Superior temporal gyrus (tissue), 1 donor: ENCODE measurements around the gene TRIM60.
"Not testable (repeated sequence)": the region's sequence is repeated elsewhere in the genome, so short reads cannot be mapped to it uniquely, and the experiment has no call there.

Experiments used
- DNase-seq: peaks from one replicate; pipeline ENCODE4 v3.0.0-alpha.2; 2016; ENCODE audit errors: extremely low spot score

The TRIM60 gene

DNA sequence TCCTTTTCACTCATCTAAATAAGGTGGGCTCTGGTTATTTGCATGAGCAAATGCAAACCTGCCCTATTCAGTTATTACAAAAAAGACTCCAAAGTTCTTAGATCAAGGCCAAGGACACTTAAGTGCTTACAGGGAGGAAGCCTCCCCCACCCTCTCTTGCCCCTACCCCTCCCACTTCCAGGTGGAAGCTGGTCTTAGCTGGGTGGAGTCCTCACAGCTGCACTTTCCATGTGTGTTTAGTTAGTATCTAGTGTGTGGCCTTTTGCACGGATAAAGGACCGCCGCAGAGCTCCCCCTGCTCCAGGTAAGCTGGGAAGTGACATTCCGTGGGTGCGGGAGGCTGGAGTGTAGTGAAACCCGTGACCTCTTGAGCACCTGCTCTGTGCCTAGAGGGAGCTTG is 21.8 kb downstream of the TRIM60 start, which contains the start of gene TRIM75:
Gene TRIM75 (plus strand): TSS at position 222 of the 400 bp plus-strand sequence. CDS start 5,282 bp downstream, outside the sequence.
- no peak for DNase-seq

DNA sequence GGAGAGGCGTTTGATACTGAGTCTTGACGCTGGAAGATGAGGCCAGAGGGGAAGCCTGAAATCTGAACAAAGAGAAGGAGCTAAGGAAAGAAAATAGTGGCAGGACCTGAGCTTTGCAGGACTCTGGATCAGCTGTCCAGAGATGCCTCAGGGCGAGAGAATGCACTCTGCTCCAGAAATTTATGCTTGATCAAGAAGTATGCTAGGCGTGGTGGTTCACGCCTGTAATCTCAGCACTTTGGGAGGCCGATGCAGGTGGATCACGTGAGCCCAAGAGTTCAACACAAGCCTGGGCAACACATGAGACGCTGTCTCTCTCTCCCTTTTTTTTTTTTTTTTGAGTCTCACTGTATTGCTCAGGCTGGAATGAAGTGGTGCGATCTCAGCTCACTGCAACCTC is 23.8 kb downstream of the TRIM60 start:
- no peak for DNase-seq

DNA sequence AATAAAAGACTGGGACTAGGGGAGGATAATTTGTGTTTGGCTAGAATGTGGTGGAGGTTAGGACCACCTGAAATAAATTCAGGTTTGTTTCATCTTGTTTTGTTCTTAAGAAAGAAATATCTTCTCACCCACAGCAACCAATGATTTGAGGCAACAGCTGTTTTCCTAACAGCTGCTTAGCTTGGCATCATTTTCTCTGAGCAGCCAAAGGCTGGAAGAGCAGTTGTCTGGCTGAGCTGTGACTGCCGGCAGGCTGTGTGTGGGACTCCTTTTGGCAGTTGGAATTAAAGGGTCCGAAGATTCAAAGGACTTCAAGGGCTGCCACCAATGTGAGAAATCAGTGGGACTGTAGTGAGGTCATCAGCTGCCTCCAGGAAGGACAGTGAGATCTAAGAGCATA is 26.9 kb downstream of the TRIM60 start:
- no peak for DNase-seq

DNA sequence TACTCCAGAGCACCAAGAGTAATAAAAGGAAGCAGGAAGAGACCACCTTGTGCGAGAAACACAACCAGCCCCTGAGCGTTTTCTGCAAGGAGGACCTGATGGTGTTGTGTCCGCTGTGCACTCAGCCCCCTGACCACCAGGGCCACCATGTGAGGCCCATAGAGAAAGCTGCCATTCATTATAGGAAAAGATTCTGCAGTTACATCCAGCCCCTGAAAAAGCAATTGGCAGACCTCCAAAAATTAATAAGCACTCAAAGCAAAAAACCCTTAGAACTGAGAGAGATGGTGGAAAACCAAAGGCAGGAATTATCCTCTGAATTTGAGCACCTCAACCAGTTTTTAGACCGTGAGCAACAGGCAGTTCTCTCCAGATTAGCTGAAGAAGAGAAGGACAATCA is 27.6 kb downstream of the TRIM60 start:
- DNase-seq: no peak

DNA sequence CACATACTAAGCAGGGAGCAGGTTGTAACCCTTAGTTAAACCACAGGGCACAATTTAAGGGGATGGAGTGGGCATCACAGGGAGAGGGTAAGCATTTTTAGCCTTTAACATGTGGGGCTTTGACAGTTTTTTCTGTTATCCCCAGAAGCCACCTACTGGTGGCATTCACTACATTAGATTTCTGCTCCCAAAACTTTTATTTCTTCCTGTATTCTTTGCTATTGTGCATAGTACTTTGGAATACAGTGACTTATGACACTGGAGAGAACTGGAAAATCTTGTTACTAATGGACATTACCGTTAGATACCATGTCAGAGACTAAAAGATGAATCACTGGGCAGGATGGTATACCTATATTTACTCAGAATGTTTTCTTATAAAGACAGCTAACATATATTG is 29.1 kb downstream of the TRIM60 start:
- peak; percentile 52 for DNase-seq

DNA sequence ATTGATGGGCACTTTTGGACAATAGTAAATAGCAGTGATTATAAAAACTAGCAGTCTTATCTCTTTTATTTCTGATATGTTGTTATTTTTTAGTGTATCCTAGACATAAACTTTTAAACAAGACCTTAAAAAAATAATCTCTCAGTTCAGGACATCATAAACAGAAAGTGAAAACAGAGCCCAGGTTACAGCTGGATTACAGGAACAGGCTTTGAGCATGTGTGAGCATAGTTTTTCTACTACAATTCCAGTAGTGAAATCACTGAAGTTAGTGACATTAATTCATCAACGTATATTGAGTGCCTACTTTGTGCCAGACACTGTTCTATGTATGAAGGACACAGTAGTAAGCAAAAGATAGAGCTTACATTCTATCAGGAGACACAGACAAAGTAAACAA is 38.8 kb downstream of the TRIM60 start:
- DNase-seq: no peak

DNA sequence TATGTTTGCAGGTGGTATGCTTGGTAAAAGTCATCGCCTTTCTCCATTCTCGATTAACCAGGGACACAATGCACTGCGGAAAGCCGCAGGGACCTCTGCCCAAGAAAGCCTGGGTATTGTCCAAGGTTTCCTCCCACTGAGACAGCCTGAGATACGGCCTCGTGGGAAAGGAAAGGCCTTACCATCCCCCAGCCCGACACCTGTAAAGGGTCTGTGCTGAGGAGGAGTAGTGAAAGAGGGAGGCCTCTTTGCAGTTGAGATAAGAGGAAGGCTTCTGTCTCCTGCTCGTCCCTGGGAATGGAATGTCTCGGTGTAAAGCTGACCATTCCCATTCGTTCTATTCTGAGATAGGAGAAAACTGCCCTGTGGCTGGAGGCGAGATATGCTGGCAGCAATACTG is 41.5 kb downstream of the TRIM60 start:
- DNase-seq: not testable (repeated sequence)

DNA sequence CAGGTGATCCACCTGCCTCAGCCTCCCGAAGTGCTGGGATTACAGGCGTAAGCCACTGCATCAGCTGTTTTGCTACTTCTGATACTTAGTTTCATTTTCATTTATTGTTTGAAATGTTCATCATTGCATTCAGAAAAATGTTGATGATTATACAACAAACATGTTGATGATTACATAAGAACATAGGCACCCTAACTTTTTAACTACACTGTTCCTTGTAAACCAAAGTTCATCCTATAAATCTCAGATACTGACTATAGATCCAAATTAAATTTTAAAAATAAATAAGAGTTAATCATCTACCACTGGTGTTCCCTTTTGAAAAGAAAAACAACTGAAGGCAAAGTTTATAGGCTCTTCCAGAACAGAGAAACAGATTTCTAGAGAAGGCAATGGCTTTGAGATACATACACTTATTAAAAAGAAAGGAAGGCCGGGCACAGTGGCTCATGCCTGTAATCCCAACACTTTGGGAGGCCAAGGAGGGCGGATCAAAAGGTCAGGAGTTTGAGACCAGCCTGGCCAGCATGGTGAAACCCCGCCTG is 45.3 kb downstream of the TRIM60 start:
- DNase-seq: no peak

DNA sequence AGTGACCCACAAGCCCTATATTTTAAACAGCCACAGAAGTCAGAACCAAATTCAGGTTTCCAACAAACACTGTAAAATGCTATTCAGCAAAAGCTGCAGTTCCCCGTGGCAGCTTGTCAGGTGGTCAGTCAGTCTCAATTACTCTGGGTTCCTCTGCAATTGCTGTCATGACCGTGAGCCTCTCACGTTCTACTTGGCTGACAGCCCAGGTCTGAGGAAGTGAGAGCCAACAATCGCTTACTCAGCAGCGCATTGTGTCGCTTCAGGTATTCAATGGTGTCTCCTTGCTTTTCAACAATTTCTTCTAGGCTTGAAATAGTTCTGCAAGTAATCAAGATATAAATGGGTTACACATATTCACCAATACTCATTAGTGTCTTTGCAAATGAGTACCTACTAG is 47.7 kb downstream of the TRIM60 start:
- no peak for DNase-seq

DNA sequence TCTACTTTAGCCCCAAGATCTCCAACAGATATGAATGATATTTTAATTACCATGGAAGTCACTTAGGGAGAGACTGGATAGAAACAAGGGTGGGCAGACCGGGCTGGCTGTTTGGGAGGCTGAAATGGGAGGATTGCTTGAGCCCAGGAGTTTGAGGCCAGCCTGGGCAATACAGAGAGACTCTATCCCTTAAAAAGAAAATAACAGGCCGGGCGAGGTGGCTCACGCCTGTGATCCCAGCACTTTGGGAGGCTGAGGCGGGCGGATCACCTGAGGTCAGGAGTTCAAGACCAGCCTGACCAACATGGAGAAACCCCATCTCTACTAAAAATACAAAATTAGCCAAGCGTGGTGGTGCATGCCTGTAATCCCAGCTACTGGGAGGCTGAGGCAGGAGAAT is 53.0 kb downstream of the TRIM60 start:
- not testable (repeated sequence) for DNase-seq

DNA sequence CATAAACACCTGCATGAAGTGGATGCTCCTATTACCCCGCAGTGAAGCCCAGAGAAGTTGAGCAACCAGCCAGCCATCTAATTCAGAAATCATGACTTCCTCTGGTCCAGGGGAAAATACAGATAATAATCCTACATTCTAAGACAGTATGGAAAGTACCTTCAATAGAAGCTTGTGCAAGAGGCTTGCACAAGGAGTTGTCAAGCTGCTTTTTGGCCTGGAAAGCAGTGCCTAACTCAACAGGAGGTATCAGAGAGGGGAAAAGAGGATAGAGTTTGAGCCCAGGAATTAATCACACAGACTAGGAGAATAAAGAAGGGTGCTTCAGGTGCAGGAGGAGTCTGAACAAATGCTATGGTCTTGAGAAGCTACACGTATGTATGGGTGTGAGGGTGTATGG is 54.1 kb downstream of the TRIM60 start:
- no peak for DNase-seq

DNA sequence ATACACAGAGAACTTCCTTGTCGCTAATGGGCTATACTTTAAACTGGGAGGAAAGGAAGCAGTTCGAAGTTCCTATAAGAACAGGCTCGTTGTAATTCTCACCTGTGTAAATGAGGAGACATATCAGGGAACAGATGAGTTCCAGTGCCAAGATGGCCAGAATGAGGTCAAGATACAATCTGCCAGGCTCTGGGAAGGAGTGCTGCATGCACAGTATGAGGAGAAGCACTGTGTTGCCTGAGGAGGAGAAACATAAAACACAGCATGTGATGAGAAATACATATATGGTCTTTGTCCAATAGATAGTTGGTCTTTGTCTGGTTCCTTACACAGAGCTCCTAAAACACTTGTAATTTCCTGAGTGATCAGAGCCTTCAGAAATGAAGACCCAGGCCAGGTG is 56.6 kb downstream of the TRIM60 start:
- DNase-seq: no peak
